HepG2 (cell line): ENCODE data around the gene TACC3. TPM values are rescaled to one million over a fixed set of nuclear protein-coding genes. Genes with fewer than 3 reads are reported as not detected.

Source experiments
- BRCA1 ChIP-seq: sonication (generic); formaldehyde crosslinking; IDR thresholded peaks from 2 replicates; pipeline ENCODE4 v1.4.0; 2020; ENCODE audit warnings: missing genetic modification reagents
- CBX1 ChIP-seq: IDR thresholded peaks from one replicate; pipeline ENCODE4 v1.6.1; 2016; ENCODE audit warnings: antibody characterized with exemption, low read depth
- GPBP1L1 ChIP-seq: sonication (generic); formaldehyde crosslinking; IDR thresholded peaks from 2 replicates; pipeline ENCODE4 v1.5.0; 2020; ENCODE audit warnings: mild to moderate bottlenecking, missing genetic modification reagents
- GTF3A ChIP-seq: sonication (generic); formaldehyde crosslinking; conservative IDR thresholded peaks from 2 replicates; pipeline ENCODE4 v1.4.0; 2020; ENCODE audit warnings: mild to moderate bottlenecking, missing genetic modification reagents
- HNF4G ChIP-seq, 2 experiments: sonication (generic) in 1 of 2; formaldehyde crosslinking in 1 of 2; IDR thresholded peaks; 2 replicates each; pipeline versions ENCODE4 v1.4.0 to v1.6.1; 2011 to 2020; ENCODE audit warnings: borderline replicate concordance in 2 of 2, low read depth in 2 of 2, mild to moderate bottlenecking in 2 of 2, low read length in 1 of 2, missing genetic modification reagents in 1 of 2, moderate library complexity in 1 of 2
- JUN ChIP-seq: sonication (generic); formaldehyde crosslinking; IDR thresholded peaks from 2 replicates; pipeline ENCODE4 v1.4.0; 2020; ENCODE audit warnings: mild to moderate bottlenecking, missing genetic modification reagents
- KAT7 ChIP-seq: IDR thresholded peaks from 2 replicates; pipeline ENCODE4 v1.6.1; 2018; ENCODE audit warnings: borderline replicate concordance, missing compliant biosample characterization
- KLF13 ChIP-seq: sonication (generic); formaldehyde crosslinking; IDR thresholded peaks from 2 replicates; pipeline ENCODE4 v1.4.0; 2020; ENCODE audit warnings: mild to moderate bottlenecking, missing genetic modification reagents
- MLXIP ChIP-seq: sonication (generic); formaldehyde crosslinking; IDR thresholded peaks from 2 replicates; pipeline ENCODE4 v1.9.0; 2021; ENCODE audit warnings: missing genetic modification reagents, borderline replicate concordance
- NFE2L2 ChIP-seq: fragments of 150-350 bp; IDR thresholded peaks from 2 replicates; pipeline ENCODE4 v1.6.1; 2014; ENCODE audit warnings: low read length
- TCF7 ChIP-seq: sonication (generic); IDR thresholded peaks from 2 replicates; pipeline ENCODE4 v1.6.1; 2016; ENCODE audit warnings: antibody characterized with exemption, low read depth
- TRIM24 ChIP-seq: sonication (generic); formaldehyde crosslinking; IDR thresholded peaks from 2 replicates; pipeline ENCODE4 v1.8.0; 2022; ENCODE audit warnings: mild to moderate bottlenecking, missing genetic modification reagents
- ZNF335 ChIP-seq: sonication (generic); formaldehyde crosslinking; IDR thresholded peaks from 2 replicates; pipeline ENCODE4 v1.4.0; 2020; ENCODE audit warnings: missing genetic modification reagents
- ZNF780A ChIP-seq: sonication (generic); formaldehyde crosslinking; IDR thresholded peaks from 2 replicates; pipeline ENCODE4 v1.8.0; 2022; ENCODE audit warnings: mild to moderate bottlenecking, missing genetic modification reagents, moderate library complexity
- ZSCAN5A ChIP-seq: sonication (generic); formaldehyde crosslinking; IDR thresholded peaks from 2 replicates; pipeline ENCODE4 v1.8.0; 2022; ENCODE audit warnings: mild to moderate bottlenecking, missing genetic modification reagents, borderline replicate concordance
- polyA plus RNA-seq, 8 experiments: library from polyadenylated mRNA; depleted of rRNA in 3 of 8; stranded (reverse) in 7 of 8; unstranded in 1 of 8; fragments of >200 nt; fragmentation: Illumina TruSeq in 4 of 8; extraction: Trizol in 4 of 8; gene quantifications; 2 replicates each; pipeline versions ENCODE4 v1.2.1 to v1.2.3, GENCODE V29; 2011 to 2016; ENCODE audit warnings: low read depth in 4 of 8, missing spikeins in 1 of 8, mixed read lengths in 1 of 8; ENCODE audit not compliant: insufficient read depth in 1 of 8
- total RNA-seq, 5 experiments: library from RNA; depleted of rRNA; stranded (reverse); fragments of >200 nt; fragmentation: Illumina TruSeq; extraction: Trizol; gene quantifications; 2 replicates each; pipeline ENCODE4 v1.2.3, GENCODE V29; 2016; ENCODE audit warnings: low read depth in 1 of 5
- TF ChIP-seq, protein P1 (sequence below): IDR thresholded peaks from 2 replicates; pipeline ENCODE4 v1.6.1; 2016; ENCODE audit warnings: low read depth, missing genetic modification reagents, missing compliant biosample characterization

Gene TACC3
- total and polyA plus RNA-seq, 2 of the 13 experiments (the other 11 are each of a cell fraction or from before 2014, with no cell fraction given): 20.3 to 21.2 TPM

GRCh38 chr4:1784789-1785591, 63.7 kb downstream of the TACC3 start (continued):
- no peak for TF ChIP-seq MLXIP (CRISPR knock-in tag)
- TF ChIP-seq HNF4G (IDR thresholded peaks at IDR 0.05; ENCODE audit: borderline replicate concordance, low read depth, low read length): peak; percentile 25; the same call in 1 of the 2 replicates
- TF ChIP-seq HNF4G (CRISPR knock-in tag; IDR thresholded peaks at IDR 0.05; ENCODE audit: borderline replicate concordance, low read depth): peak; percentile 44; the same call in 1 of the 2 replicates
- no peak for TF ChIP-seq NFE2L2
- no peak for TF ChIP-seq ZSCAN5A (CRISPR knock-in tag)
- TF ChIP-seq BRCA1 (CRISPR knock-in tag): no peak
- TF ChIP-seq ZNF780A: no peak
- 0 out of 2 replicates have a peak, but pooled peaks have one; percentile 33 for TF ChIP-seq JUN
- TF ChIP-seq CBX1: peak; percentile 35
- no peak for TF ChIP-seq KAT7 (CRISPR knock-in tag)
- TF ChIP-seq GPBP1L1: no peak
- TF ChIP-seq, protein P1, sequence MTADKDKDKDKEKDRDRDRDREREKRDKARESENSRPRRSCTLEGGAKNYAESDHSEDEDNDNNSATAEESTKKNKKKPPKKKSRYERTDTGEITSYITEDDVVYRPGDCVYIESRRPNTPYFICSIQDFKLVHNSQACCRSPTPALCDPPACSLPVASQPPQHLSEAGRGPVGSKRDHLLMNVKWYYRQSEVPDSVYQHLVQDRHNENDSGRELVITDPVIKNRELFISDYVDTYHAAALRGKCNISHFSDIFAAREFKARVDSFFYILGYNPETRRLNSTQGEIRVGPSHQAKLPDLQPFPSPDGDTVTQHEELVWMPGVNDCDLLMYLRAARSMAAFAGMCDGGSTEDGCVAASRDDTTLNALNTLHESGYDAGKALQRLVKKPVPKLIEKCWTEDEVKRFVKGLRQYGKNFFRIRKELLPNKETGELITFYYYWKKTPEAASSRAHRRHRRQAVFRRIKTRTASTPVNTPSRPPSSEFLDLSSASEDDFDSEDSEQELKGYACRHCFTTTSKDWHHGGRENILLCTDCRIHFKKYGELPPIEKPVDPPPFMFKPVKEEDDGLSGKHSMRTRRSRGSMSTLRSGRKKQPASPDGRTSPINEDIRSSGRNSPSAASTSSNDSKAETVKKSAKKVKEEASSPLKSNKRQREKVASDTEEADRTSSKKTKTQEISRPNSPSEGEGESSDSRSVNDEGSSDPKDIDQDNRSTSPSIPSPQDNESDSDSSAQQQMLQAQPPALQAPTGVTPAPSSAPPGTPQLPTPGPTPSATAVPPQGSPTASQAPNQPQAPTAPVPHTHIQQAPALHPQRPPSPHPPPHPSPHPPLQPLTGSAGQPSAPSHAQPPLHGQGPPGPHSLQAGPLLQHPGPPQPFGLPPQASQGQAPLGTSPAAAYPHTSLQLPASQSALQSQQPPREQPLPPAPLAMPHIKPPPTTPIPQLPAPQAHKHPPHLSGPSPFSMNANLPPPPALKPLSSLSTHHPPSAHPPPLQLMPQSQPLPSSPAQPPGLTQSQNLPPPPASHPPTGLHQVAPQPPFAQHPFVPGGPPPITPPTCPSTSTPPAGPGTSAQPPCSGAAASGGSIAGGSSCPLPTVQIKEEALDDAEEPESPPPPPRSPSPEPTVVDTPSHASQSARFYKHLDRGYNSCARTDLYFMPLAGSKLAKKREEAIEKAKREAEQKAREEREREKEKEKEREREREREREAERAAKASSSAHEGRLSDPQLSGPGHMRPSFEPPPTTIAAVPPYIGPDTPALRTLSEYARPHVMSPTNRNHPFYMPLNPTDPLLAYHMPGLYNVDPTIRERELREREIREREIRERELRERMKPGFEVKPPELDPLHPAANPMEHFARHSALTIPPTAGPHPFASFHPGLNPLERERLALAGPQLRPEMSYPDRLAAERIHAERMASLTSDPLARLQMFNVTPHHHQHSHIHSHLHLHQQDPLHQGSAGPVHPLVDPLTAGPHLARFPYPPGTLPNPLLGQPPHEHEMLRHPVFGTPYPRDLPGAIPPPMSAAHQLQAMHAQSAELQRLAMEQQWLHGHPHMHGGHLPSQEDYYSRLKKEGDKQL (CRISPR knock-in tag): 0 out of 2 replicates have a peak, but pooled peaks have one; percentile 44
- TF ChIP-seq GTF3A (CRISPR knock-in tag): 0 out of 2 replicates have a peak, but pooled peaks have one; percentile 57
- no peak for TF ChIP-seq ZNF335 (CRISPR knock-in tag)
- peak; percentile 83 for TF ChIP-seq TCF7
- TF ChIP-seq KLF13 (CRISPR knock-in tag): no peak
- peak; percentile 7; the same call in 1 of the 2 replicates for TF ChIP-seq TRIM24 (CRISPR knock-in tag)
